H1 (cell line): ENCODE measurements around the gene APP. TPM values are rescaled to one million over a fixed set of nuclear protein-coding genes. Genes with fewer than 3 reads are reported as not detected.

Experiments used
- CHD7 ChIP-seq: fragments of 300-600 bp; sonication (generic); IDR thresholded peaks from 2 replicates; pipeline ENCODE4 v1.7.1; 2012; ENCODE audit warnings: low read length, moderate library complexity, mild to moderate bottlenecking, inconsistent platforms; ENCODE audit not compliant: insufficient replicate concordance
- polyA plus RNA-seq, 7 experiments: library from polyadenylated mRNA; depleted of rRNA in 3 of 7; stranded (reverse) in 5 of 7; unstranded in 2 of 7; fragments of >200 nt in 5 of 7; fragments of 200-250 nt in 2 of 7; gene quantifications; 1 replicate in 5 of 7; 2 replicates in 1 of 7; 4 replicates in 1 of 7; pipeline versions ENCODE4 v1.2.1 to v1.2.3, GENCODE V29; 2011 to 2013; ENCODE audit warnings: missing spikeins in 2 of 7, mixed read lengths in 2 of 7
- total RNA-seq: library from RNA; stranded (reverse); fragmentation: NEBNext Ultra II Directional; extraction: Animal tissue kit (Norgen Biotek cat#: 25700); gene quantifications from 2 replicates; pipeline ENCODE4 v1.2.1, GENCODE V29; 2021

APP gene
- total and polyA plus RNA-seq, 2 of the 8 experiments (the other 6 are each of a cell fraction or from before 2014, with no cell fraction given): 375 to 551 TPM

GRCh38 chr21:25964015-25964414 is 206.6 kb downstream of the APP start (continued):
- TF ChIP-seq CHD7: no peak
